Measurements from ENCODE around the gene TMEM53.

DNA sequence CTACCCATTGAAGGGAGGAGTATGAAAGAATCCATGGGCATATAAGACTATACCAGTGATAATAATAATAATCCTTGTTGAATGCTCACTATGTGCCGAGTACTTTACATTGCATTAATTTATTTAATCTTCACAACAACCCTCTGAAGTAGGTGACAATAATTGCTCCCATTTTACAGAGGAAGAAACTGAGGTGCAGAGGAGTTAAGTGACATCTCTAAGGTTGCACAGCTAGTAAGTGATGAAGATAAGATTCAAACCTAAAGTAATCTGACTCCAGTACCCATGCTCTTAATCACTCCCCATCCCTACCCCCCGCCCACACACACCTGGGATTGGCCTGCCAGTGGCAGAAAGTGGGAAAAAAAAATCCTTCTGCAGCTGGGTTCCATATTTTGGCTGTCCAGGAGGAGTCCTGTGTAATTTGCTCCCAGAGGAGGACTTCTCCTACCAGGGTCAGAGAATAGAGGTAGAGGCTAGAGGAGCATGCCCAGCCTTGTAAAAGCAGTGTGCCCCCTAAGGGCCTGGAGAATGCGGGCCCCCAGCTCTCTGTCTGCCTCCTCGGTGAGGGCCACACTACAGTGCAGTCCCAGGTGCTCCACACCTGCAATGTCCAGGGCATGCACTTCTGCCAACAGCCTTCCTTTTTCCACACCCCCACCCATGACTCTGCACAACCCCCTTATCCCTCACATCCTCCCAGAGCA, 57.8 kb downstream of the TMEM53 start:
- TF ChIP-seq POLR2AphosphoS5 (IDR thresholded peaks at IDR 0.05; ENCODE audit: low read depth, low read length) (no peak), POLR2A (IDR thresholded peaks at IDR 0.05; ENCODE audit: low read depth, low read length) (no peak), TAF1 (IDR thresholded peaks at IDR 0.05; ENCODE audit: borderline replicate concordance, low read depth, low read length) (no peak)

Measured in GM12892 (cell line).